AG10803 (cell line): Measurements from ENCODE around the gene DLG2.

ENCODE experiments used
- DNase-seq: peaks from one replicate; pipeline ENCODE4 v3.0.0; 2010; ENCODE audit warnings: low read depth
- H3K4me3 ChIP-seq: 2 replicates; pipeline ENCODE4 v1.5.1; 2011; ENCODE audit warnings: mild to moderate bottlenecking, low read length, control low read depth
- CTCF ChIP-seq: conservative IDR thresholded peaks from 2 replicates; pipeline ENCODE4 v1.5.1; 2011; ENCODE audit warnings: mild to moderate bottlenecking, low read length, control low read depth, inconsistent platforms

Gene DLG2

GRCh38 chr11:83480251-83480650 is 2146.9 kb downstream of the DLG2 start:
- no peak for TF ChIP-seq CTCF
- no peak for DNase-seq
- H3K4me3 ChIP-seq, result no peak overlapping the region

- DNase-seq, result no peak
- TF ChIP-seq CTCF, result no peak
- H3K4me3 ChIP-seq, result no peak overlapping the region
Observed at GRCh38 chr11:83477772-83478171, 2149.4 kb downstream of the DLG2 start.

GRCh38 chr11:83475760-83476159 is 2151.4 kb downstream of the DLG2 start:
- no peak for TF ChIP-seq CTCF
- no peak for DNase-seq
- no peak overlapping the region for H3K4me3 ChIP-seq

GRCh38 chr11:83473743-83474142 is 2153.4 kb downstream of the DLG2 start:
- no peak for DNase-seq
- no peak for TF ChIP-seq CTCF
- H3K4me3 ChIP-seq, result no peak overlapping the region

- TF ChIP-seq CTCF, result no peak
- H3K4me3 ChIP-seq, result no peak overlapping the region
- no peak for DNase-seq
Observed at GRCh38 chr11:83472806-83473205, 2154.3 kb downstream of the DLG2 start.

- no peak for TF ChIP-seq CTCF
- DNase-seq, result no peak
- no peak overlapping the region for H3K4me3 ChIP-seq
Observed at GRCh38 chr11:83471831-83472727, 2155.1 kb downstream of the DLG2 start.

- no peak for DNase-seq
- H3K4me3 ChIP-seq, result no peak overlapping the region
- TF ChIP-seq CTCF, result no peak
Observed at GRCh38 chr11:83467837-83468236, 2159.3 kb downstream of the DLG2 start.
